K562 (cell line): Measurements from ENCODE around the gene RNF151. TPM values are rescaled to one million over a fixed set of nuclear protein-coding genes. Genes with fewer than 3 reads are reported as not detected.

Experiments used
- BRD9 ChIP-seq: fragments of 450-650 bp; IDR thresholded peaks from 2 replicates; pipeline ENCODE4 v1.6.1; 2018; ENCODE audit warnings: low read depth; ENCODE audit not compliant: partially characterized antibody
- BRF2 ChIP-seq: IDR thresholded peaks from 3 replicates; pipeline ENCODE4 v1.6.1; 2011; ENCODE audit warnings: borderline replicate concordance, mild to moderate bottlenecking; ENCODE audit not compliant: insufficient read length, insufficient read depth
- COPS2 ChIP-seq: fragments of 450-650 bp; conservative IDR thresholded peaks from 2 replicates; pipeline ENCODE4 v1.6.1; 2016; ENCODE audit warnings: mild to moderate bottlenecking, moderate library complexity
- GTF2F1 ChIP-seq: IDR thresholded peaks from 2 replicates; pipeline ENCODE4 v1.6.1; 2011; ENCODE audit warnings: low read depth, low read length, improper control_type of control experiment
- KDM1A ChIP-seq, 2 experiments: fragments of 450-650 bp; IDR thresholded peaks; 2 replicates each; pipeline ENCODE4 v1.6.1; 2016; ENCODE audit warnings: mild to moderate bottlenecking in 2 of 2
- KDM2B ChIP-seq: fragments of 250-450 bp; sonication (Bioruptor Pico); IDR thresholded peaks from 2 replicates; pipeline ENCODE4 v1.8.0; 2021; ENCODE audit warnings: mild to moderate bottlenecking, moderate library complexity
- MAFG ChIP-seq: fragments of 450-650 bp; conservative IDR thresholded peaks from 2 replicates; pipeline ENCODE4 v1.6.1; 2016; ENCODE audit warnings: missing genetic modification characterization, missing compliant biosample characterization
- MTF1 ChIP-seq: fragments of 250-450 bp; sonication (Bioruptor Pico); IDR thresholded peaks from 2 replicates; pipeline ENCODE4 v1.9.0; 2021; ENCODE audit warnings: moderate library complexity, mild to moderate bottlenecking, inconsistent platforms, borderline replicate concordance
- MYNN ChIP-seq, 2 experiments: sonication (generic); formaldehyde crosslinking in 1 of 2; IDR thresholded peaks; 2 replicates each; pipeline versions ENCODE4 v1.5.0 to v1.6.1; 2016 to 2020; ENCODE audit warnings: antibody characterized with exemption in 1 of 2, missing genetic modification reagents in 1 of 2
- NCOA2 ChIP-seq, 2 experiments: fragments of 450-650 bp; IDR thresholded peaks; 2 replicates each; pipeline ENCODE4 v1.6.1; 2018; ENCODE audit warnings: mild to moderate bottlenecking in 2 of 2, moderate library complexity in 1 of 2; ENCODE audit not compliant: partially characterized antibody in 2 of 2
- PRDM10 ChIP-seq: fragments of 450-650 bp; IDR thresholded peaks from 2 replicates; pipeline ENCODE4 v1.6.1; 2018; ENCODE audit not compliant: partially characterized antibody
- RAD21 ChIP-seq, 2 experiments: fragments of 250-450 bp in 1 of 2; fragments of 450-650 bp in 1 of 2; sonication (Bioruptor Pico) in 1 of 2; formaldehyde crosslinking in 1 of 2; IDR thresholded peaks in 1 of 2; conservative IDR thresholded peaks in 1 of 2; 2 replicates each; pipeline versions ENCODE4 v1.4.0 to v1.8.0; 2020 to 2022; ENCODE audit warnings: mild to moderate bottlenecking in 2 of 2, moderate library complexity in 1 of 2
- SMAD3 ChIP-seq: fragments of 450-650 bp; formaldehyde crosslinking; conservative IDR thresholded peaks from 2 replicates; pipeline ENCODE4 v1.4.0; 2020; ENCODE audit warnings: mild to moderate bottlenecking
- SMARCB1 ChIP-seq: IDR thresholded peaks from 2 replicates; pipeline ENCODE4 v1.6.1; 2011; ENCODE audit warnings: improper control_type of control experiment, low read depth; ENCODE audit not compliant: insufficient read length
- SP1 ChIP-seq: sonication (generic); formaldehyde crosslinking; IDR thresholded peaks from 2 replicates; pipeline ENCODE4 v1.8.1; 2022; ENCODE audit warnings: mild to moderate bottlenecking, missing genetic modification reagents
- TAF9B ChIP-seq: fragments of 450-650 bp; IDR thresholded peaks from 2 replicates; pipeline ENCODE4 v1.6.1; 2018; ENCODE audit warnings: mild to moderate bottlenecking; ENCODE audit not compliant: partially characterized antibody
- TGIF2 ChIP-seq: sonication (generic); formaldehyde crosslinking; IDR thresholded peaks from 2 replicates; pipeline ENCODE4 v1.8.1; 2022; ENCODE audit warnings: mild to moderate bottlenecking, missing genetic modification reagents, moderate library complexity
- U2AF1 ChIP-seq: fragments of 200-400 bp; formaldehyde crosslinking; optimal IDR thresholded peaks from 2 replicates; pipeline ENCODE3; 2017; ENCODE audit warnings: mild to moderate bottlenecking, low read depth, low read length, moderate library complexity
- ZKSCAN8 ChIP-seq: fragments of 200-800 bp; sonication (Bioruptor generic); IDR thresholded peaks from 2 replicates; pipeline ENCODE4 v1.6.1; 2016; ENCODE audit warnings: missing genetic modification characterization, missing compliant biosample characterization
- ZNF408 ChIP-seq: fragments of 250-450 bp; sonication (Bioruptor Pico); IDR thresholded peaks from 2 replicates; pipeline ENCODE4 v1.4.0; 2020; ENCODE audit warnings: low read depth, mild to moderate bottlenecking, moderate library complexity
- ZNF655 ChIP-seq: fragments of 250-450 bp; sonication (Bioruptor Pico); IDR thresholded peaks from 2 replicates; pipeline ENCODE4 v1.5.0; 2021
- polyA plus RNA-seq, 8 experiments: library from polyadenylated mRNA; depleted of rRNA in 4 of 8; stranded (reverse) in 5 of 8; unstranded in 3 of 8; fragments of >200 nt; fragmentation: Nextera tagmentation in 2 of 8; fragmentation: Illumina TruSeq in 1 of 8; extraction: Ambion mirVana in 2 of 8; extraction: Trizol in 1 of 8; gene quantifications; 2 replicates each; pipeline versions ENCODE4 v1.2.1 to v1.2.3, GENCODE V29; 2011 to 2014; ENCODE audit warnings: inconsistent platforms in 1 of 8, missing spikeins in 1 of 8
- total RNA-seq, 7 experiments: library from RNA; depleted of rRNA in 6 of 7; stranded (reverse); fragments of >200 nt in 6 of 7; fragmentation: Illumina TruSeq in 2 of 7; extraction: Trizol in 2 of 7; gene quantifications; 2 replicates each; pipeline versions ENCODE4 v1.2.1 to v1.2.3, GENCODE V29; 2011 to 2021; ENCODE audit warnings: low replicate concordance in 1 of 7

RNF151 gene
- total and polyA plus RNA-seq, 9 of the 15 experiments (the other 6 are each of a cell fraction or from before 2014, with no cell fraction given), result not detected

- no peak for TF ChIP-seq PRDM10
- no peak for TF ChIP-seq COPS2
- no peak for TF ChIP-seq MYNN (IDR thresholded peaks at IDR 0.05)
- TF ChIP-seq MYNN (CRISPR knock-in tag; IDR thresholded peaks at IDR 0.05), result no peak
- no peak for TF ChIP-seq MTF1 (CRISPR knock-in tag)
- no peak for TF ChIP-seq KDM2B (CRISPR knock-in tag)
- TF ChIP-seq TAF9B, result peak; percentile 82
- TF ChIP-seq U2AF1, result peak; percentile 86
- TF ChIP-seq SP1 (CRISPR knock-in tag), result peak; percentile 62
- no peak for TF ChIP-seq SMAD3
- no peak for TF ChIP-seq NCOA2 (IDR thresholded peaks at IDR 0.05; ENCODE audit: partially characterized antibody in 2 of 2)
- TF ChIP-seq TGIF2, result no peak
- no peak for TF ChIP-seq BRD9
- TF ChIP-seq ZKSCAN8 (CRISPR knock-in tag), result no peak
- no peak for TF ChIP-seq ZNF655 (CRISPR knock-in tag)
- TF ChIP-seq BRF2, result no peak
- no peak for TF ChIP-seq SMARCB1
- no peak for TF ChIP-seq KDM1A (IDR thresholded peaks at IDR 0.05)
- TF ChIP-seq RAD21 (CRISPR knock-in tag; conservative IDR thresholded peaks at IDR 0.05 in 1 of 2, IDR thresholded peaks at IDR 0.05 in 1 of 2), result no peak
- no peak for TF ChIP-seq ZNF408 (CRISPR knock-in tag)
- TF ChIP-seq GTF2F1, result no peak
- TF ChIP-seq MAFG, result no peak
These were observed 43.3 kb downstream of the RNF151 start, which contains the start of gene ZNF598 (continued) for GRCh38 chr16:2009791-2010510.
